ENCODE measurements around the gene RAD51D. TPM values are rescaled to one million over a fixed set of nuclear protein-coding genes. Genes with fewer than 3 reads are reported as not detected.
A peak's percentile ranks its signal among the peaks of the same experiment; 100 is the strongest.

Gene RAD51D
- total and polyA plus RNA-seq, 2 donors from 2014 or later = 7.8 to 13.8 TPM

DNA sequence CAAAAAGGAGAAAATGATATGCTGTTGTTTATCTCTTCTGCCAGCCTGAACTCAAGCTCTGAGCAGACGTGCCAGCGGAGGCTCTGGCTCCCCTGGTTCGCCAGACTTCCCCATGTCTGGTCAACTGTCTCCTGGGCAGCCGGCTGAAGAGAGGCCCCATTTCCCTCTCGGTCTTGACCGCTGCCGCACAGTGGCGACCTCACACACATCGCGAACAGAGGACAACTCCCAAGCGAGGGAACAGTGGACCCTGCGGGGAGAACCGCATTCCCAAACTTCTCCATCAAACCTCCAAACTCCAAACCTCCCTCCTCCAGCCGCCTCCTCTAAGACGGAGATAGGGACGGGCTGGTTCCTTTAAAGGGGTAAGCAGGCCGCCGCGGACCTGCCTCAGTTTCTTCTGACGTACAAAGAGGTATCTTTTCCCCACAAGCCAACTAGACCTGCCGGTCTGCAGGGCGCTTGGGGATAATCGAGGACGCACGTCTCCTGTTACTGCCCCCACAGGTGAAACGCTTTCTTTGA lies 31.2 kb downstream of the RAD51D start:
- H3K9me3 ChIP-seq (ENCODE audit: control insufficient read depth in 2 of 3, insufficient read depth in 1 of 3, low read length in 3 of 3) = no peaks in the 10 kb centered on the region
- DNase-seq = peak; percentile 66 to 84 (median 75)
- peaks cover 0 to 8% (median 0%) of the 10 kb centered on the region in 3 donors for H3K4me1 ChIP-seq (ENCODE audit: control insufficient read depth in 2 of 3, insufficient read depth in 2 of 3, low read depth in 1 of 3, low read length in 3 of 3)
- peak overlapping the region; percentile 62 to 96 (median 67) for H3K4me3 ChIP-seq (ENCODE audit: low read length in 3 of 3)
- FAIRE-seq = no peak
- TF ChIP-seq, protein P1, sequence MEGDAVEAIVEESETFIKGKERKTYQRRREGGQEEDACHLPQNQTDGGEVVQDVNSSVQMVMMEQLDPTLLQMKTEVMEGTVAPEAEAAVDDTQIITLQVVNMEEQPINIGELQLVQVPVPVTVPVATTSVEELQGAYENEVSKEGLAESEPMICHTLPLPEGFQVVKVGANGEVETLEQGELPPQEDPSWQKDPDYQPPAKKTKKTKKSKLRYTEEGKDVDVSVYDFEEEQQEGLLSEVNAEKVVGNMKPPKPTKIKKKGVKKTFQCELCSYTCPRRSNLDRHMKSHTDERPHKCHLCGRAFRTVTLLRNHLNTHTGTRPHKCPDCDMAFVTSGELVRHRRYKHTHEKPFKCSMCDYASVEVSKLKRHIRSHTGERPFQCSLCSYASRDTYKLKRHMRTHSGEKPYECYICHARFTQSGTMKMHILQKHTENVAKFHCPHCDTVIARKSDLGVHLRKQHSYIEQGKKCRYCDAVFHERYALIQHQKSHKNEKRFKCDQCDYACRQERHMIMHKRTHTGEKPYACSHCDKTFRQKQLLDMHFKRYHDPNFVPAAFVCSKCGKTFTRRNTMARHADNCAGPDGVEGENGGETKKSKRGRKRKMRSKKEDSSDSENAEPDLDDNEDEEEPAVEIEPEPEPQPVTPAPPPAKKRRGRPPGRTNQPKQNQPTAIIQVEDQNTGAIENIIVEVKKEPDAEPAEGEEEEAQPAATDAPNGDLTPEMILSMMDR (IDR thresholded peaks at IDR 0.05; ENCODE audit: borderline replicate concordance, extremely low read depth, insufficient read depth) = no peak
- H3K36me3 ChIP-seq (ENCODE audit: control insufficient read depth in 2 of 3, insufficient read depth in 3 of 3, low read length in 3 of 3) = no peaks in the 10 kb centered on the region
- no peaks in the 10 kb centered on the region for H3K27me3 ChIP-seq (ENCODE audit: control insufficient read depth, insufficient read depth, low read length)
- H3K27ac ChIP-seq (ENCODE audit: low read depth in 2 of 2, low read length in 2 of 2) = peak overlapping the region; percentile 74 to 91
- intact Hi-C loops (cut with DNase I) = no loop called here
- peak overlapping the region; percentile 27 to 81 (median 43) for H3K9ac ChIP-seq (ENCODE audit: low read length in 3 of 3)

- no peaks in the 10 kb centered on the region for H3K9me3 ChIP-seq (ENCODE audit: control insufficient read depth in 2 of 3, insufficient read depth in 1 of 3, low read length in 3 of 3)
- intact Hi-C loops (cut with DNase I) = no loop called here
- H3K36me3 ChIP-seq (ENCODE audit: control insufficient read depth in 2 of 3, insufficient read depth in 3 of 3, low read length in 3 of 3) = no peaks in the 10 kb centered on the region
- H3K27me3 ChIP-seq (ENCODE audit: control insufficient read depth, insufficient read depth, low read length) = no peaks in the 10 kb centered on the region
- H3K4me1 ChIP-seq (ENCODE audit: control insufficient read depth in 2 of 3, insufficient read depth in 2 of 3, low read depth in 1 of 3, low read length in 3 of 3) = peaks cover 0 to 8% (median 0%) of the 10 kb centered on the region in 3 donors
- H3K27ac ChIP-seq (ENCODE audit: low read depth in 2 of 2, low read length in 2 of 2) = peak overlapping the region; percentile 74 to 91
- TF ChIP-seq, protein P1 (IDR thresholded peaks at IDR 0.05; ENCODE audit: borderline replicate concordance, extremely low read depth, insufficient read depth) = no peak
- H3K4me3 ChIP-seq (ENCODE audit: low read length in 3 of 3) = peak overlapping the region; percentile 62 to 96 (median 67)
- peak in 4 of 5 donors; percentile 9 to 46 (median 35) for DNase-seq
- peak overlapping the region; percentile 27 to 81 (median 43) for H3K9ac ChIP-seq (ENCODE audit: low read length in 3 of 3)
- FAIRE-seq = no peak
Measured at GRCh38 chr17:35087731-35088355, 31.8 kb downstream of the RAD51D start.

DNA sequence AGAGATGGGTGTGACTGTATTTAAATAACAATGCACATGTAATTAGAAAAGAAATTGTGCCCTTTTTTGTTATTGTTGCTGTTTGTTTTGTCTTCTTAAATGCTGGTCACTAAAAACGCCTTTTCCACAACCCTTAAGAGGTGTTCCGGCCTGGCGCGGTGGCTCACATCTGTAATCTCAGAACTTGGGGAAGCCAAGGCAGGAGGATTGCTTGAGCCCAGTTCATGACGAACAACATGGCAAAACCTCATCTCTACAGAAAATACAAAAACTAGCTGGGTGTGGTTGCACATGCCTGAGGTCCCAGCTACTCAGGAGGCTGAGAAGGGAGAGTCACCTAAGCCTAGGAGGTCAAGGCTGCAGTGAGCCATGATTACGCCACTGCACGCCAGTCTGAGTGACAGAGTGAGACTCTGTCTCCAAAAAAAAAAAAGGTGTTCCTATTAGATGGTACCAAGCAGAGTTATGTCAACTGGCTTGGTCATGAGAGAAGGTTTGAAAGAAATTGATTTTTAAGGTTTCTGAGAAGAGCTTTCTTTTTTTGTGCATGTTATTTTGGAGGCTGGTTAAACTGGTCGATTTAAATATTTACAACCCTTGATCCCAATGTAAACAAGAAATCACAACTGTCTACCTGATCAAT lies 32.6 kb downstream of the RAD51D start:
- DNase-seq (no peak), FAIRE-seq (no peak)
- peaks cover 0 to 8% (median 0%) of the 10 kb centered on the region in 3 donors for H3K4me1 ChIP-seq (ENCODE audit: control insufficient read depth in 2 of 3, insufficient read depth in 2 of 3, low read depth in 1 of 3, low read length in 3 of 3)
- intact Hi-C loops (cut with DNase I) = no loop called here
- no peak overlapping the region for H3K27ac ChIP-seq (ENCODE audit: low read depth in 2 of 2, low read length in 2 of 2)
- no peaks in the 10 kb centered on the region for H3K27me3 ChIP-seq (ENCODE audit: control insufficient read depth, insufficient read depth, low read length)
- TF ChIP-seq, protein P1 (IDR thresholded peaks at IDR 0.05; ENCODE audit: borderline replicate concordance, extremely low read depth, insufficient read depth) = no peak
- H3K9ac ChIP-seq (ENCODE audit: low read length in 3 of 3) = peak overlapping the region in 1 of 3 donors; percentile 81
- H3K36me3 ChIP-seq (ENCODE audit: control insufficient read depth in 2 of 3, insufficient read depth in 3 of 3, low read length in 3 of 3) = no peaks in the 10 kb centered on the region
- H3K4me3 ChIP-seq (ENCODE audit: low read length in 3 of 3) = peak overlapping the region in 2 of 3 donors; percentile 67 to 96
- no peaks in the 10 kb centered on the region for H3K9me3 ChIP-seq (ENCODE audit: control insufficient read depth in 2 of 3, insufficient read depth in 1 of 3, low read length in 3 of 3)

Data from kidney (tissue), 14 donors.